Measurements from ENCODE around the gene ENTHD1.

ENTHD1 gene

DNA sequence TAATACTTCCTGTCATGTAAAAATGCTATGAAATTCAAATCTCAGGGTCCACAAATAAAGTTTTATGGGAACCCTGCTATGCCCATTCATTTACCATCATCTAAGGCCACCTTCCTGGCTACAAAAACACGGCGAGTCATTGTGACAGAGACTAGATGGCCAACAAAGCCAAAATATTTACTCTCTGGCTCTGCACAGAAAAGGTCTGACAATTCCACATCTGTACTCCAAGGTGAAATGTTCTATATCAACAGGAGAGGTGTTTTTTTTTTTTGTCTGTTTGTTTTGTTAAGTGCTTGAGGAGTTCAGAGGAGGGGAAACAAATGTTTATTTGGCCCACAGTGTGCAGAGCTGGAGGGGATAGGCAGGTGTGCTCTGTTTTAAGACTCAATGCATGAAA, 48.0 kb upstream of the ENTHD1 start:
- Histone ChIP-seq H3K79me2 (ENCODE audit: low read length) (no peaks in the 10 kb centered on the region), H3K27ac (ENCODE audit: low read length) (no peak overlapping the region), H3K9me2 (replicated peaks; ENCODE audit: insufficient read depth, low read length) (no peaks in the 10 kb centered on the region), H3K9ac (ENCODE audit: low read length) (no peak overlapping the region), H3K4me2 (ENCODE audit: low read depth, low read length) (no peak overlapping the region), H3F3A (ENCODE audit: insufficient read depth, low read length) (no peaks in the 10 kb centered on the region), H3K9me3 (replicated peaks; ENCODE audit: insufficient read depth, low read length) (no peaks in the 10 kb centered on the region), H3K4me1 (ENCODE audit: low read length) (no peaks in the 10 kb centered on the region), H3K27me3 (replicated peaks; ENCODE audit: insufficient read depth, low read length) (no peaks in the 10 kb centered on the region), H2AFZ (ENCODE audit: low read length) (no peak overlapping the region), H4K20me1 (ENCODE audit: insufficient read depth, low read length) (no peaks in the 10 kb centered on the region), H3K4me3 (ENCODE audit: low read length) (no peak overlapping the region), H3K36me3 (replicated peaks; ENCODE audit: insufficient read depth, low read length) (no peaks in the 10 kb centered on the region)
- no peak for TF ChIP-seq EZH2 (optimal IDR thresholded peaks at IDR 0.05; ENCODE audit: low read depth, low read length)
- TF ChIP-seq, protein P1, sequence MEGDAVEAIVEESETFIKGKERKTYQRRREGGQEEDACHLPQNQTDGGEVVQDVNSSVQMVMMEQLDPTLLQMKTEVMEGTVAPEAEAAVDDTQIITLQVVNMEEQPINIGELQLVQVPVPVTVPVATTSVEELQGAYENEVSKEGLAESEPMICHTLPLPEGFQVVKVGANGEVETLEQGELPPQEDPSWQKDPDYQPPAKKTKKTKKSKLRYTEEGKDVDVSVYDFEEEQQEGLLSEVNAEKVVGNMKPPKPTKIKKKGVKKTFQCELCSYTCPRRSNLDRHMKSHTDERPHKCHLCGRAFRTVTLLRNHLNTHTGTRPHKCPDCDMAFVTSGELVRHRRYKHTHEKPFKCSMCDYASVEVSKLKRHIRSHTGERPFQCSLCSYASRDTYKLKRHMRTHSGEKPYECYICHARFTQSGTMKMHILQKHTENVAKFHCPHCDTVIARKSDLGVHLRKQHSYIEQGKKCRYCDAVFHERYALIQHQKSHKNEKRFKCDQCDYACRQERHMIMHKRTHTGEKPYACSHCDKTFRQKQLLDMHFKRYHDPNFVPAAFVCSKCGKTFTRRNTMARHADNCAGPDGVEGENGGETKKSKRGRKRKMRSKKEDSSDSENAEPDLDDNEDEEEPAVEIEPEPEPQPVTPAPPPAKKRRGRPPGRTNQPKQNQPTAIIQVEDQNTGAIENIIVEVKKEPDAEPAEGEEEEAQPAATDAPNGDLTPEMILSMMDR (IDR thresholded peaks at IDR 0.05; ENCODE audit: low read length), result no peak
- TF ChIP-seq EZH2phosphoT487 (IDR thresholded peaks at IDR 0.05; ENCODE audit: low read length), result no peak
- no peak for DNase-seq

GRCh38 chr22:39940757-39941305, 47.3 kb upstream of the ENTHD1 start:
- Histone ChIP-seq H3K4me2 (ENCODE audit: low read depth, low read length) (no peak overlapping the region), H4K20me1 (ENCODE audit: insufficient read depth, low read length) (no peaks in the 10 kb centered on the region), H3K79me2 (ENCODE audit: low read length) (no peaks in the 10 kb centered on the region), H3K9me3 (replicated peaks; ENCODE audit: insufficient read depth, low read length) (no peaks in the 10 kb centered on the region), H3K9me2 (replicated peaks; ENCODE audit: insufficient read depth, low read length) (no peaks in the 10 kb centered on the region), H3F3A (ENCODE audit: insufficient read depth, low read length) (no peaks in the 10 kb centered on the region), H3K36me3 (replicated peaks; ENCODE audit: insufficient read depth, low read length) (no peaks in the 10 kb centered on the region), H3K9ac (ENCODE audit: low read length) (no peak overlapping the region), H3K4me1 (ENCODE audit: low read length) (no peaks in the 10 kb centered on the region), H3K27ac (ENCODE audit: low read length) (no peak overlapping the region), H2AFZ (ENCODE audit: low read length) (no peak overlapping the region), H3K27me3 (replicated peaks; ENCODE audit: insufficient read depth, low read length) (no peaks in the 10 kb centered on the region), H3K4me3 (ENCODE audit: low read length) (no peak overlapping the region)
- no peak for DNase-seq
- no peak for TF ChIP-seq EZH2phosphoT487 (IDR thresholded peaks at IDR 0.05; ENCODE audit: low read length)
- TF ChIP-seq EZH2 (optimal IDR thresholded peaks at IDR 0.05; ENCODE audit: low read depth, low read length), result no peak

GRCh38 chr22:39939830-39940229, 46.3 kb upstream of the ENTHD1 start:
- Histone ChIP-seq H3K9me2 (replicated peaks; ENCODE audit: insufficient read depth, low read length) (no peaks in the 10 kb centered on the region), H3K4me2 (ENCODE audit: low read depth, low read length) (no peak overlapping the region), H3K9me3 (replicated peaks; ENCODE audit: insufficient read depth, low read length) (no peaks in the 10 kb centered on the region), H3K4me1 (ENCODE audit: low read length) (no peaks in the 10 kb centered on the region), H3K27ac (ENCODE audit: low read length) (no peak overlapping the region), H3K36me3 (replicated peaks; ENCODE audit: insufficient read depth, low read length) (no peaks in the 10 kb centered on the region), H3K79me2 (ENCODE audit: low read length) (no peaks in the 10 kb centered on the region), H4K20me1 (ENCODE audit: insufficient read depth, low read length) (no peaks in the 10 kb centered on the region), H3F3A (ENCODE audit: insufficient read depth, low read length) (no peaks in the 10 kb centered on the region), H3K4me3 (ENCODE audit: low read length) (no peak overlapping the region), H3K27me3 (replicated peaks; ENCODE audit: insufficient read depth, low read length) (no peaks in the 10 kb centered on the region), H3K9ac (ENCODE audit: low read length) (no peak overlapping the region), H2AFZ (ENCODE audit: low read length) (no peak overlapping the region)
- TF ChIP-seq EZH2 (optimal IDR thresholded peaks at IDR 0.05; ENCODE audit: low read depth, low read length), result no peak
- TF ChIP-seq, protein P1 (IDR thresholded peaks at IDR 0.05; ENCODE audit: low read length), result no peak
- no peak for TF ChIP-seq EZH2phosphoT487 (IDR thresholded peaks at IDR 0.05; ENCODE audit: low read length)
- DNase-seq, result no peak

DNA sequence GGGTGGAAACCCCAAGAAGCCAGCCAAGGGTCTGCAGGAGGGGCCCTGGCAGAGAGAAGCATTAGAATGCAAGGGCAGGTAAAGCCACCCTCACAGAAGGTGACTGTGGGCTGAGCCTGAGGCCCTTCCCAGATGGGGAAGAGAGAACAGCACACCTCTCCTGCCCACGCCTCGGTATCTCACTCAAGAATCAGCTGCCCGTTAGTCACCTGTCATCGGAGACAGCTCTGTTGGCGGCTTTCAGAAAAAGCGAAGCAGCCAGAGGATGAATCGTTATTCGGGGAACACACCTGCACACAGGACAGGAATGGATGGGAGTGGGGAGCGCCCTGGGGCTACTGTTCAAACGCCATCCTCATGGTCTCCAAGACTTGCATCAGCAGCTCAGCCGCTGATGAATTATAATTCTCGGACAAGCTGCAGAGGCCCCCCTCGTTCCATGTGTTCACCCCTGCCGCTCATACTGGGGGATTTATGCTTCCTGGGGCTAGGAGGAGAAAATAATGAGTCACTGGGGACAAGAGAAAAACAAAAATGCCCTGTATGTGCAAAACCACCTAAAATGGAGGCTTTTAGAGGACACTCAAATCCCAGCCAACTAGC, 45.0 kb upstream of the ENTHD1 start:
- Histone ChIP-seq H3K4me1 (ENCODE audit: low read length) (no peaks in the 10 kb centered on the region), H3K9me2 (replicated peaks; ENCODE audit: insufficient read depth, low read length) (no peaks in the 10 kb centered on the region), H3K4me2 (ENCODE audit: low read depth, low read length) (no peak overlapping the region), H3K36me3 (replicated peaks; ENCODE audit: insufficient read depth, low read length) (no peaks in the 10 kb centered on the region), H3K4me3 (ENCODE audit: low read length) (no peak overlapping the region), H3K9me3 (replicated peaks; ENCODE audit: insufficient read depth, low read length) (no peaks in the 10 kb centered on the region), H4K20me1 (ENCODE audit: insufficient read depth, low read length) (no peaks in the 10 kb centered on the region), H3K79me2 (ENCODE audit: low read length) (no peaks in the 10 kb centered on the region), H3K27me3 (replicated peaks; ENCODE audit: insufficient read depth, low read length) (no peaks in the 10 kb centered on the region), H3K9ac (ENCODE audit: low read length) (no peak overlapping the region), H3K27ac (ENCODE audit: low read length) (no peak overlapping the region), H3F3A (ENCODE audit: insufficient read depth, low read length) (no peaks in the 10 kb centered on the region), H2AFZ (ENCODE audit: low read length) (no peak overlapping the region)
- TF ChIP-seq EZH2phosphoT487 (IDR thresholded peaks at IDR 0.05; ENCODE audit: low read length), result no peak
- TF ChIP-seq EZH2 (optimal IDR thresholded peaks at IDR 0.05; ENCODE audit: low read depth, low read length), result no peak
- TF ChIP-seq, protein P1 (IDR thresholded peaks at IDR 0.05; ENCODE audit: low read length), result no peak
- no peak for DNase-seq
